Spleen (tissue), 7 donors: Measurements from ENCODE around the gene RNASET2.

Experiments used
- CTCF ChIP-seq, 11 experiments: fragments of 200-600 bp in 7 of 11; fragments of 450-650 bp in 4 of 11; sonication (generic) in 4 of 11; IDR thresholded peaks in 8 of 11; conservative IDR thresholded peaks in 3 of 11; 1 replicate in 7 of 11; 2 replicates in 4 of 11; pipeline versions ENCODE4 v1.4.0 to v1.8.0; 2016 to 2021; ENCODE audit warnings: antibody characterized with exemption in 11 of 11, inconsistent platforms in 4 of 11, mild to moderate bottlenecking in 1 of 11
- POLR2AphosphoS5 ChIP-seq, 3 donors: sonication (generic); formaldehyde crosslinking; IDR thresholded peaks; one replicate each; pipeline ENCODE4 v1.5.1; 2017; ENCODE audit warnings: antibody characterized with exemption in 3 of 3
- donor health status: DM: no; HTN: no; CAD: no; lungs with moderate emphysema.
- donor health status: DM: no; HTN: no; CAD: no.
- donor health status: DM: no; HTN: no; CAD: no.

DNA sequence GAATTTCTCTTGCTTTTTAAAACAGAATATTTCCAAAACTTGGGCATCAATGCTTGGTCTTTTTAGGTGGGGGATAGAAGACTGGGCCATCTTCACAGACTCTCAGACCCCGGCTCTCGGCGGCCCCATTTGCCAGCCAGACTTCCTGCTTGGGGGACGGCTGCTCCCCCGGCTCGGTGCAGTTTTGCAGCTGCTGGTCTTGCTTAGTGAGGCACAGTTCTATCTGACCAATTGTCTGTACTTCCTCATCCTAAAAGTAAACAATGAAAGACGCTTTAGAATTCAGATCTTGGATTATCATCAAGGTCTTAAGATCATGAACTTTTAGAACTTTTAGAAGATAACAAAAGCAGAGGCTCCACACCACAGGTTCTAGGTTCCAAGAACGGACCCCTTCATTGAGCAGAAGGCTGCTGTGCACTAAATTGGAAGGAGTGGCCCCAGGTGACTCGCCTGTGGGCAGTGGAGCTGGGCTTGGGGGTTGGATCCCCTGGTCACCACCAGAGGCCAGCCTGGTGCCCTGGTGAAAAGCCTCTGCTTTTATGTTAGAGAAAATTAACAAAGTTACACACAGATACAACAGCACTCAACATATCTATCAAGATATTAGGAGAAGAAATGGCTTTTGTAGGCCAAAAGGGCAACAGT is 26.7 kb downstream of the RNASET2 start:
- TF ChIP-seq POLR2AphosphoS5 (IDR thresholded peaks at IDR 0.05) (no peak), CTCF (IDR thresholded peaks at IDR 0.05 in 8 of 11, conservative IDR thresholded peaks at IDR 0.05 in 3 of 11) (no peak)
